K562 (cell line): ENCODE results near the gene MAZ.

Source experiments
- ATF1 ChIP-seq, 2 experiments: fragments of 450-650 bp in 1 of 2; IDR thresholded peaks; 2 replicates each; pipeline ENCODE4 v1.6.1; 2016; ENCODE audit warnings: missing compliant biosample characterization in 1 of 2, missing genetic modification characterization in 1 of 2
- GATAD2B ChIP-seq: fragments of 450-650 bp; IDR thresholded peaks from 2 replicates; pipeline ENCODE4 v1.6.1; 2017; ENCODE audit warnings: mild to moderate bottlenecking, borderline replicate concordance
- HIVEP1 ChIP-seq: fragments of 250-450 bp; sonication (Bioruptor Pico); IDR thresholded peaks from 2 replicates; pipeline ENCODE4 v1.4.0; 2020; ENCODE audit warnings: mild to moderate bottlenecking
- HNRNPUL1 ChIP-seq: fragments of 200-400 bp; formaldehyde crosslinking; IDR thresholded peaks from 2 replicates; pipeline ENCODE4 v1.6.1; 2017; ENCODE audit warnings: low read length
- MITF ChIP-seq: IDR thresholded peaks from 2 replicates; pipeline ENCODE4 v1.6.1; 2014; ENCODE audit warnings: antibody characterized with exemption
- POLR2AphosphoS5 ChIP-seq: IDR thresholded peaks from 2 replicates; pipeline ENCODE4 v1.6.1; 2011; ENCODE audit warnings: mild to moderate bottlenecking, low read depth, low read length, moderate library complexity; ENCODE audit not compliant: control insufficient read depth, insufficient read depth
- RFX7 ChIP-seq: fragments of 250-450 bp; sonication (Bioruptor Pico); IDR thresholded peaks from 2 replicates; pipeline ENCODE4 v1.5.1; 2021; ENCODE audit warnings: mild to moderate bottlenecking
- SMC3 ChIP-seq: conservative IDR thresholded peaks from 2 replicates; pipeline ENCODE4 v1.6.1; 2011; ENCODE audit warnings: low read depth, low read length, improper control_type of control experiment; ENCODE audit not compliant: insufficient read depth
- TAF7 ChIP-seq: fragments of 450-650 bp; IDR thresholded peaks from 2 replicates; pipeline ENCODE4 v1.6.1; 2016; ENCODE audit warnings: missing genetic modification characterization, missing compliant biosample characterization
- TGIF2 ChIP-seq: sonication (generic); formaldehyde crosslinking; IDR thresholded peaks from 2 replicates; pipeline ENCODE4 v1.8.1; 2022; ENCODE audit warnings: mild to moderate bottlenecking, missing genetic modification reagents, moderate library complexity
- ZNF253 ChIP-seq: fragments of 250-450 bp; sonication (Bioruptor Pico); conservative IDR thresholded peaks from 2 replicates; pipeline ENCODE4 v1.6.1; 2021; ENCODE audit warnings: mild to moderate bottlenecking
- ZNF764 ChIP-seq: fragments of 250-450 bp; sonication (Bioruptor Pico); IDR thresholded peaks from 2 replicates; pipeline ENCODE4 v1.4.0; 2020; ENCODE audit warnings: low read depth, mild to moderate bottlenecking, moderate library complexity
- TF ChIP-seq, protein P1 (sequence below): sonication (generic); formaldehyde crosslinking; IDR thresholded peaks from 2 replicates; pipeline ENCODE4 v1.9.0; 2022; ENCODE audit warnings: mild to moderate bottlenecking, missing genetic modification reagents

DNA sequence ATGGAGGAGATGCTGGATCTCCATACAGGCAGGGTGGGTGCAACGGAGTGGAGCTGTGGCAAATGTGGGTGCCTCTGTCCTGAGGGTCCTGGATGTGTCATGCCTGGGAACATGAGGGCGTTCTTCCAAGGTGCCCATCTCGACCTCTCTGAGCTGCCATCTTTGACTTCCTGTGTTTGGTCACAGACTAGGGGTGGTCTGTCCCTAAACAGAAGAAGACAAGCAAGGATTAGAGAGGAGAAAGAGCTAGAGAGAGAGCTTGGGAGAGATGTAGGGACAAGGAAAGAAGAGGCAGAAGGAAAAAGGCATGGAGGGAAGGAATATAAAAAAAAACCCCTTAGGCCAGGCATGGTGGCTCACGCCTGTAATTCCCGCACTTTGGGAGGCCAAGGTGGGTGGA is 31.6 kb upstream of the MAZ start:
- TF ChIP-seq, protein P1, sequence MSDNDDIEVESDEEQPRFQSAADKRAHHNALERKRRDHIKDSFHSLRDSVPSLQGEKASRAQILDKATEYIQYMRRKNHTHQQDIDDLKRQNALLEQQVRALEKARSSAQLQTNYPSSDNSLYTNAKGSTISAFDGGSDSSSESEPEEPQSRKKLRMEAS (CRISPR knock-in tag): no peak
- TF ChIP-seq HIVEP1 (CRISPR knock-in tag) (no peak), SMC3 (no peak), MITF (no peak), HNRNPUL1 (no peak), POLR2AphosphoS5 (no peak), ZNF253 (CRISPR knock-in tag) (no peak), ZNF764 (CRISPR knock-in tag) (no peak), RFX7 (CRISPR knock-in tag) (no peak), TGIF2 (no peak), GATAD2B (no peak), TAF7 (tag) (no peak), ATF1 (CRISPR knock-in tag; IDR thresholded peaks at IDR 0.05) (no peak), ATF1 (tag; IDR thresholded peaks at IDR 0.05) (no peak)
